ENCODE data around the gene IL32.

IL32 gene

DNA sequence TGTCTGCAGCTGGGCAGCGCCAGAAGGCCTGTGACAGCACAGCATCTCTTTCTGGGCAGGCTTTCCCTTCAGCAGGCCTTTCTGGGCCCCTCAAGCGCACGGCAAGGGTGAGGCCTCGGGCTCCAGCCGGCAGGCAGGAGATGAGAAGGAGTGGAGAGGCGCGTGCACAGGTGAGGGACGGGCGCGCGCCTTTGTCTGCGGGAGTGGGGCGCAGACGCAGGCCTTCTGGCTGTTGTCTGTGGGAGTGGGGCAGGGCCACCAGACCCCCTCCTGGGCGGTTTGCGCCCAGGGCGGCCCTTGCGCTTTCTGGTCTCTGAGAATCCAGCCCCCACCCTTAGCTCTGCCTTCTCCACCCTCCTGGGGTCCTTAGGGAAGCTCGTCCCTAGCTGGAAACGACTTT, 53.4 kb downstream of the IL32 start:
- DNase-seq (ENCODE audit: low read depth) = no peak
